ENCODE data around the gene EFTUD2. TPM values are rescaled to one million over a fixed set of nuclear protein-coding genes. Genes with fewer than 3 reads are reported as not detected.

Gene EFTUD2
- total RNA-seq, 2 experiments from 2014 or later = 207 to 208 TPM

- intact Hi-C loops (cut with micrococcal nuclease) = no loop called here
- Mint-ChIP-seq H3K27me3 (peaks cover 10% of the 10 kb centered on the region), H3K4me1 (ENCODE audit: low read depth) (peaks cover 2% of the 10 kb centered on the region), H3K9me3 (no peaks in the 10 kb centered on the region), H3K36me3 (ENCODE audit: low read depth) (no peaks in the 10 kb centered on the region), H3K4me3 (no peak overlapping the region), H3K27ac (no peak overlapping the region)
- CTCF ChIA-PET = no interaction called here
- ATAC-seq = no peak
- TF ChIP-seq CTCF (IDR thresholded peaks at IDR 0.05) = no peak
- POLR2A ChIA-PET = no interaction called here
- DNase-seq = no peak
These were observed 6.9 kb upstream of the EFTUD2 start for GRCh38 chr17:44906010-44906646.

DNA sequence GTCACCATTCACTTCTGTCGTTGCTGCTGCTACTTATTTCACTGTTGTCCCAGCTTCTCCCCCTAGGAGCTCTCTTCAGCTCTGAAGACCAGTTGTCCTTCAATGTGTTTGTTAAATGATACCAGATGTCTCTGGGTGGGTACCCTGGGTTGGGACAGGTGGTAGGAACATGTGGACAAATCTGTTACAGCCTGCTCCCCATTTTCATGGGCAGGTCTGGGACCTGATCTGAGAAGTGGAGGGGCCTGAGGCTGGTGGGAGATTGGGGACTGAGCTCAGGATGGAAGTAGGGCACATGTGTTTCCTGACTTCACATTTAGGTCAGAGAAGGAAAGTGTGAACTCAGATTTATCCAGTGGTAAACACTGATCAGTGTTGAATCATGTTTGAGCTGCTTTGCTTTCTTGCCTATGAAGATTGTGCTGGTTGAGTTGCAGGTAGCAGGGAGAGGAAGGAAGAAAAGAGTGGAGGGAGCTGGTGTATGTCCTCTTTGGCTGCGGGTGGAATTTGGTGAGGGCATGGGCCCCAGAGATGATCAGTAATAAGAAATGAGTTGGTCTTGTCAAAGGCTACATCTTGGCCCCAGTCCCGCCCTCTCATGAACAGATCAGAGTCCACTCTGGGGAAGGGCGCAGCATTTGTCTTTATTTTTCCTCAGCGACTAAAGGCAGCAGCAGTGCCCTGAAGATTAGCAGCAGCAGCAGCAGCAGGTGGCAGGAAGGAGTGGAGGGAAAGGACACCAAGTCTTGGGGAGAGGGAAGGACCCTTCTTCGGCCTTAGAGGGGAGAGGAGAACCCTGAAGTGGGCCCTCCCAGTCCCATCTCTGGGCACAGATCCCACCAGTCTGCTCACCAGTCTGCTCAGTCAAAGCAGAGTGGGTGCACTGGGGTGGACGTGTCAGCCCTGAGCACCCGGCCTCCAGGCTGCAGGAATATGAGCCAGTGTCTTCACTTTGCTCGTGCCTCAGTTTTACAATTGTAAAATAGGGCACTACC is 6.1 kb upstream of the EFTUD2 start:
- Mint-ChIP-seq H3K36me3 (ENCODE audit: low read depth) (no peaks in the 10 kb centered on the region), H3K27me3 (peaks cover 3% of the 10 kb centered on the region), H3K4me3 (no peak overlapping the region), H3K27ac (no peak overlapping the region), H3K9me3 (no peaks in the 10 kb centered on the region), H3K4me1 (ENCODE audit: low read depth) (peaks cover 1% of the 10 kb centered on the region)
- no peak for ATAC-seq
- TF ChIP-seq CTCF (IDR thresholded peaks at IDR 0.05) = no peak
- intact Hi-C loops (cut with micrococcal nuclease) = no loop called here
- ChIA-PET CTCF (interaction anchor here (2.7 kb wide), 1 partner anchor 116 kb away, joined by 6 read pairs; no protein-coding TSS in a partner anchor), POLR2A (no interaction called here)
- DNase-seq = no peak

- H3K4me1 Mint-ChIP-seq (ENCODE audit: low read depth) = peaks cover 8% of the 10 kb centered on the region
- TF ChIP-seq CTCF (IDR thresholded peaks at IDR 0.05) = no peak
- H3K9me3 Mint-ChIP-seq = no peaks in the 10 kb centered on the region
- ChIA-PET CTCF (interaction anchor here (2.7 kb wide), 1 partner anchor 117 kb away, joined by 6 read pairs; no protein-coding TSS in a partner anchor), POLR2A (no interaction called here)
- intact Hi-C loops (cut with micrococcal nuclease) = no loop called here
- no peak overlapping the region for H3K4me3 Mint-ChIP-seq
- H3K27me3 Mint-ChIP-seq = peaks cover 2% of the 10 kb centered on the region
- ATAC-seq (no peak), DNase-seq (no peak)
- H3K36me3 Mint-ChIP-seq (ENCODE audit: low read depth) = no peaks in the 10 kb centered on the region
- H3K27ac Mint-ChIP-seq = no peak overlapping the region
These were observed 5.0 kb upstream of the EFTUD2 start for GRCh38 chr17:44904001-44904984.

GRCh38 chr17:44903012-44903685 is 3.9 kb upstream of the EFTUD2 start:
- H3K9me3 Mint-ChIP-seq = no peaks in the 10 kb centered on the region
- ATAC-seq (no peak), DNase-seq (no peak)
- POLR2A ChIA-PET = no interaction called here
- H3K4me3 Mint-ChIP-seq = no peak overlapping the region
- TF ChIP-seq CTCF (IDR thresholded peaks at IDR 0.05) = no peak
- peaks cover 4% of the 10 kb centered on the region for H3K36me3 Mint-ChIP-seq (ENCODE audit: low read depth)
- intact Hi-C loops (cut with micrococcal nuclease) = no loop called here
- no peaks in the 10 kb centered on the region for H3K27me3 Mint-ChIP-seq
- no peak overlapping the region for H3K27ac Mint-ChIP-seq
- CTCF ChIA-PET = interaction anchor here (0.7 to 2.7 kb wide), 8 partner anchors 10 to 197 kb away, joined by 3 to 6 read pairs (median 3); no protein-coding TSS in a partner anchor
- H3K4me1 Mint-ChIP-seq (ENCODE audit: low read depth) = peaks cover 14% of the 10 kb centered on the region
